HG02571 (cell line): ENCODE results near the gene TSPAN4.

ENCODE experiments used
- ATAC-seq: cut with Tn5 transposase; IDR thresholded peaks from one replicate; pipeline ENCODE4 v1.9.1; 2021; ENCODE audit warnings: mild to moderate bottlenecking, moderate library complexity; ENCODE audit not compliant: unreplicated experiment

TSPAN4 gene

GRCh38 chr11:863023-863909 is 20.6 kb downstream of the TSPAN4 start:
- no peak for ATAC-seq

- no peak for ATAC-seq
These were observed 21.5 kb downstream of the TSPAN4 start for GRCh38 chr11:863910-864827.

- no peak for ATAC-seq
These were observed 22.2 kb downstream of the TSPAN4 start for GRCh38 chr11:864898-865297.

GRCh38 chr11:865462-866430 is 23.1 kb downstream of the TSPAN4 start:
- ATAC-seq, result no peak

GRCh38 chr11:866481-866880 is 23.8 kb downstream of the TSPAN4 start:
- no peak for ATAC-seq

- no peak for ATAC-seq
These were observed 25.3 kb downstream of the TSPAN4 start for GRCh38 chr11:867856-868358.

GRCh38 chr11:868394-868793 is 25.7 kb downstream of the TSPAN4 start:
- no peak for ATAC-seq

GRCh38 chr11:868802-869201 is 26.1 kb downstream of the TSPAN4 start:
- ATAC-seq, result no peak

GRCh38 chr11:869399-870126 is 26.9 kb downstream of the TSPAN4 start:
- ATAC-seq, result no peak

- ATAC-seq, result no peak
These were observed 27.4 kb downstream of the TSPAN4 start for GRCh38 chr11:870127-870413.

- no peak for ATAC-seq
These were observed 27.8 kb downstream of the TSPAN4 start for GRCh38 chr11:870418-870817.

GRCh38 chr11:871472-871871 is 28.8 kb downstream of the TSPAN4 start:
- ATAC-seq, result no peak

GRCh38 chr11:872799-873198 is 30.1 kb downstream of the TSPAN4 start:
- ATAC-seq, result no peak

- ATAC-seq, result no peak
These were observed 31.1 kb downstream of the TSPAN4 start for GRCh38 chr11:873706-874105.

- no peak for ATAC-seq
These were observed 32.6 kb downstream of the TSPAN4 start for GRCh38 chr11:875203-875602.

- no peak for ATAC-seq
These were observed 33.2 kb downstream of the TSPAN4 start for GRCh38 chr11:875769-876301.

GRCh38 chr11:876545-876944 is 33.9 kb downstream of the TSPAN4 start:
- no peak for ATAC-seq

GRCh38 chr11:877565-877964 is 34.9 kb downstream of the TSPAN4 start:
- ATAC-seq, result no peak

GRCh38 chr11:880447-880846 is 37.8 kb downstream of the TSPAN4 start:
- no peak for ATAC-seq

GRCh38 chr11:882596-882995 is 39.9 kb downstream of the TSPAN4 start:
- ATAC-seq, result no peak
